Measurements from ENCODE around the gene CCDC82. TPM values are rescaled to one million over a fixed set of nuclear protein-coding genes. Genes with fewer than 3 reads are reported as not detected.

The CCDC82 gene
- total and polyA plus RNA-seq, 2 of the 4 experiments (the other 2 are of a cell fraction): 4.1 to 9.4 TPM

- no peak overlapping the region for H3K4me3 ChIP-seq (ENCODE audit: insufficient read depth, low read depth, low read length)
- intact Hi-C loops (cut with micrococcal nuclease) (no loop called here), in situ Hi-C loops (cut with MboI; ENCODE audit: low sequenced_read_pairs) (no loop called here), dilution Hi-C loops (cut with HindIII; ENCODE audit: low sequenced_read_pairs, unreplicated experiment) (no loop called here)
- no peak overlapping the region for H3K9ac ChIP-seq (ENCODE audit: low read depth, low read length)
- 0 out of 2 replicates have a peak overlapping the region, but pooled peaks have one; percentile 23 for H2BK20ac ChIP-seq (ENCODE audit: low read depth, low read length)
- peaks cover 17% of the 10 kb centered on the region for H3K9me1 ChIP-seq (ENCODE audit: insufficient read depth, low read length)
- no peaks in the 10 kb centered on the region for H3K9me3 ChIP-seq (ENCODE audit: control insufficient read depth, insufficient read depth, low read length)
- no peak overlapping the region for H2BK5ac ChIP-seq (ENCODE audit: low read depth, low read length, poor library complexity, severe bottlenecking)
- 0 out of 2 replicates have a peak overlapping the region, but pooled peaks have one; percentile 11 for H3K14ac ChIP-seq (replicated peaks; ENCODE audit: low read depth, low read length)
- H4K8ac ChIP-seq (ENCODE audit: low read depth in 2 of 2, low read length in 2 of 2): no peak overlapping the region
- no peak overlapping the region for H4K5ac ChIP-seq (ENCODE audit: low read depth, low read length)
- no peak for TF ChIP-seq ELK1 (IDR thresholded peaks at IDR 0.05; ENCODE audit: borderline replicate concordance, low read depth, low read length)
- TF ChIP-seq RAD21 (IDR thresholded peaks at IDR 0.05; ENCODE audit: low read length): no peak
- TF ChIP-seq CEBPB (IDR thresholded peaks at IDR 0.05; ENCODE audit: low read depth, low read length): no peak
- no peak for TF ChIP-seq USF2 (IDR thresholded peaks at IDR 0.05; ENCODE audit: low read depth, low read length)
- no peak for TF ChIP-seq FOS (IDR thresholded peaks at IDR 0.05; ENCODE audit: low read depth, low read length)
- no peak for TF ChIP-seq MXI1 (IDR thresholded peaks at IDR 0.05; ENCODE audit: borderline replicate concordance, low read depth, low read length)
- TF ChIP-seq RFX5 (IDR thresholded peaks at IDR 0.05; ENCODE audit: low read depth, low read length): no peak
- no peak for TF ChIP-seq CHD1 (IDR thresholded peaks at IDR 0.05; ENCODE audit: low read depth, low read length)
- TF ChIP-seq POLR2A (IDR thresholded peaks at IDR 0.05; ENCODE audit: low read depth, low read length): no peak
- no peak for TF ChIP-seq RCOR1 (IDR thresholded peaks at IDR 0.05; ENCODE audit: insufficient replicate concordance, low read length)
- TF ChIP-seq BHLHE40 (IDR thresholded peaks at IDR 0.05; ENCODE audit: low read depth, low read length): no peak
- TF ChIP-seq MAFK (IDR thresholded peaks at IDR 0.05; ENCODE audit: low read depth, low read length): no peak
- TF ChIP-seq NFE2L2 (IDR thresholded peaks at IDR 0.05; ENCODE audit: low read depth, low read length): no peak
- TF ChIP-seq CTCF (conservative IDR thresholded peaks at IDR 0.05; ENCODE audit: low read depth, low read length): no peak
- TF ChIP-seq MAZ (IDR thresholded peaks at IDR 0.05; ENCODE audit: borderline replicate concordance, low read depth, low read length): no peak
- no peak for TF ChIP-seq SMC3 (IDR thresholded peaks at IDR 0.05; ENCODE audit: low read depth, low read length)
- ChIA-PET POLR2A (ENCODE audit: unreplicated experiment) (no interaction called here), CTCF (interaction anchor here (0.6 to 1.2 kb wide), 2 partner anchors 26 to 1190 kb away, joined by 6 to 7 read pairs; partner anchors contain the start of gene MAML2)
- H3K4me1 ChIP-seq (ENCODE audit: control insufficient read depth, insufficient read depth, low read length): peaks cover 27% of the 10 kb centered on the region
- no CpG with 5 or more reads among the region's 3 CpGs for WGBS, 2 experiments (ENCODE audit: extremely low coverage in 2 of 2, insufficient read length in 1 of 2)
- peak overlapping the region; percentile 24 for H3K4ac ChIP-seq (ENCODE audit: low read depth, low read length)
- ATAC-seq (ENCODE audit: low read depth) (no peak), DNase-seq (no peak)
- H2BK15ac ChIP-seq (ENCODE audit: low read depth, low read length): peak overlapping the region; percentile 49; the same call in 1 of the 3 replicates
- no peak overlapping the region for H3K56ac ChIP-seq (ENCODE audit: extremely low read depth, insufficient read depth, low read length)
- H4K91ac ChIP-seq (ENCODE audit: insufficient read depth, low read depth, low read length): peak overlapping the region; percentile 27; the same call in 1 of the 2 replicates
- peaks cover 4% of the 10 kb centered on the region; the same call in 1 of the 2 replicates for H3K36me3 ChIP-seq (ENCODE audit: control insufficient read depth, insufficient read depth, low read length)
- no peak overlapping the region for H3K4me2 ChIP-seq (ENCODE audit: low read depth, low read length)
- no peaks in the 10 kb centered on the region for H3K27me3 ChIP-seq (ENCODE audit: control insufficient read depth, insufficient read depth, low read length)
- H2AK5ac ChIP-seq (ENCODE audit: low read depth, low read length): peak overlapping the region; percentile 25; the same call in 1 of the 2 replicates
- no peak overlapping the region for H2AFZ ChIP-seq (replicated peaks; ENCODE audit: low read length, poor library complexity)
- BruUV-seq (replicated peaks): no TSS peak
- no peak overlapping the region for H3K18ac ChIP-seq (ENCODE audit: low read depth, low read length)
- H2BK120ac ChIP-seq (ENCODE audit: low read depth, low read length): peak overlapping the region; percentile 4; the same call in 1 of the 2 replicates
- H3K27ac ChIP-seq (ENCODE audit: insufficient read depth, low read length): no peak overlapping the region
- no peak overlapping the region for H3K23ac ChIP-seq (ENCODE audit: low read depth, low read length)
- no peak overlapping the region for H2AK9ac ChIP-seq (replicated peaks; ENCODE audit: low read depth, low read length, poor library complexity)
- no peaks in the 10 kb centered on the region for H4K20me1 ChIP-seq (ENCODE audit: insufficient read depth, low read length)
- H3K79me1 ChIP-seq (ENCODE audit: low read depth in 1 of 2, low read length in 2 of 2): peaks cover 39 to 90% of the 10 kb centered on the region in 2 experiments
These were observed 72.8 kb downstream of the CCDC82 start for GRCh38 chr11:96316869-96317268.

Data from IMR-90 (cell line).